Anterior cingulate cortex (tissue), 58 donors: ENCODE data around the gene SLIT3.

ENCODE experiments used
- DNase-seq, 58 donors: peaks; one replicate each; lab custom pipeline; 2025; lab: John Stamatoyannopoulos, UW

The SLIT3 gene

DNA sequence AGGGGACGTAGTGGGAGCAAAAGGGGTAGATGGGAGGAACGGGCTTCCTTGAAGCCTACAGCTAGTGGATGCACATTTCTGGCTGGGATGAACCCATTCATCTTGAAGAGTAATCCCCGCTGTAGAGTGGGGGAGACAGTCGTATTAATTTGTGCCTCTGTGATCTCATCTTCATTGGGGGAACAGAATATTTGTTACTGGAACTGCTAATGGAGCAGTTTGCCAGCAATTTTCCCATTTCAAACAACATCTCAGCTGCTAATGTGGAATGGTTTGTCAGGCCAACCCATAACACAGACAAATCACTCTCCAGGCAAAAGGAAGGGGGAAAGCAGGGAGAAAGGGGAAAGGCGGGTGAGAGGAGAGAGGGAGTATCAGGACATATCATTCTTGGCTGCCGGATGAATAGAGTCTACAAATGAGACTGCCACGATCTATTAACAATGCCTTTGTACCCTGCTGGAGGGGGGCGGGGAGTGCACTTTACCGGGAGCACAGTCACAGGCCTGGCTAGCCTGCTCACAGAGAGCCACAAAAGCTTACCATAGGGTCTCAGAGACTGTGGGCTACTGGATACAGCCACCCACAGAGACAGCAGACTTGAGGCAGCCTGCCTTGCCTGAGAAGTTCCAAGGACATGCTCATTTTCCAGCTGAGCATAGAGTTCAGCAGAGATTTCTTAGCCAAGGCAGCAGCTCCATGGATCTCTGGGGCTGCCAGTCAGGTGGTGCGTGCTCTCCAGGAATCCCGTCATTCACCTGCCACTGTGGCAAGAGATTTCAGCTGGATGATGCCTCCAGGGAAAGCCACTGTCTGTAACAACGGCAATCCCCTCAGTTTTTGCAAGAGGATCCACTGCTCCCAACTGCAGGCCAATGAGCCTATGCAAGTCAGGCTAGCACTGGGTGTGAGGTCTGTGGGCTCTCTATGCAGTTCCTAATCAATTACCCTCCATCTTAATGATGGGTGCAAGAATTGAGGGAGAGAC, 504.1 kb downstream of the SLIT3 start:
- peak in 23 of 58 donors; percentile 15 to 71 (median 38) for DNase-seq

GRCh38 chr5:168796000-168796399, 504.9 kb downstream of the SLIT3 start:
- DNase-seq = no peak

DNA sequence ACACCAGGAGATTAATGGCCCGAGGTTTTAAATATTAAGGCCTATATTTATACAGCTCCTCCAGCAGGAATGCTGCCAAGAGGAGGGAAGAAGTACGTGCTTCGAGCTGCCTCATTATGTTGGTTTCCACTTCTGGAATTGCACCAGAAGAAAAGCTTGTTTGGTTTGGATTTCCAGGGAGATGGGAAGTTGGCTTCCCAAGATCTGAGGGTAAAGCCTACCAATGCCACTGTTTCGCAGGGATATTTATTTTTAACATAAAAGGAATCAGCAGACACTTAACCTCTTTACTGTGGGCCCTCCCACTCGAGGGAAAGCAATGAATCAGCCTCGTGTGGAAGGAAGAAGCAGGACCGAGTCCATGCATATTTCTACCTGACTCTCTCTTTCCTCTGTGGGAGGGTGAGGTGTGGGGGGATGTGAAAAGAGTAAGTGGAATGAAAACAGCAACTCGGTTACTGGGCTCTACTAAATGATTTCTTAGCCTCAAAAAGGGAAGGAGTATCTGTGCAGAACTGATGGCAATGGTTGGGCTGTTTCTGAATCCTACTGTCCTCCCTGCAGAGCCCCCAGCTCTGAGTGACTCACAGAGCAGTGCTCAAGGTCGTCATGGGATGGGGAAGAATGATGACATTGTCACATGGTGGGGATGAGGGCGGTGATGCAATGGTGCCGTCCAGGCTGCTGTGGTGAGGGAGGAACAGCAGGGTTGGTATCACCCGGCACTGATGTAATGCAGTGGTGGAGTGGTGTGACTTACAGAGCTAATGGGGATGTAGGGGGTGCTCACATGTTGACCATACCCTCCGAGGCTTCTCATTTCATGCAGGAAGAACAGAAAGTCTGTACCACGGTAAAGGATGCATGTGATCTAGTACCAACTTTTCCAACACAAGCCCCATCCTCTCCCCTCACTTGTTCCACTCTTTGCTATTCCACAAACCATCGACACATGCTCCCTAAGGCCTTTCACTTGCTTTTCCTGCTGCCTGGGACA, 506.8 kb downstream of the SLIT3 start:
- peak in 17 of 58 donors; percentile 7 to 67 (median 33) for DNase-seq

GRCh38 chr5:168792678-168793077, 508.3 kb downstream of the SLIT3 start:
- no peak for DNase-seq

DNA sequence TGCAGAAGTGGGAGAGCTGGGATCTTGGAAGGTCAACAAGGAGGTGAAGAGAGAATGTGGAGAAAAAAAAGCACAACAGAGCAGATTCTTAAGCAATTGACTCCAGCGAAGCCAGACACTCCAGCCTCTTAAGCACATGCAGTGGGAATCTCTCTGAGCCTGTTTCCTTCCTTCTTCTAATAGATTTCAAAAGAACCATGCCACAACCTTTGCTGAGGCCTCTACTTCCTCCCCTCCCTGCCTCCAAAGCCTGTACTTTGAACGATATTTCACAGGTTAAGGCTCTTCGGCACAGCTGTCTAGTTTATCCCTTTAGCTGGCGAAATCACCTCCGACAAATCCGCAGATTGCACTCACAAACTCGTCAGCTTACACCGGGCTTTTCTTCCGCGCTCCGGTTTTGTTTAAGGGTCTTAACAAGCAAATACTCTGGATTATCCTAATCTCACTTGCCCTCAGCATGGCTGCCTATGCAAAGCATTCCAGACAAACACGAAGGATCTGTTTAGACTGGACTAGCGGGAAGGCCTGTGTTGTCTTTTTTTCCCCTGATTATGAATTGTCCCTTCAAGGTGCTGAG, 510.2 kb downstream of the SLIT3 start:
- DNase-seq = no peak

DNA sequence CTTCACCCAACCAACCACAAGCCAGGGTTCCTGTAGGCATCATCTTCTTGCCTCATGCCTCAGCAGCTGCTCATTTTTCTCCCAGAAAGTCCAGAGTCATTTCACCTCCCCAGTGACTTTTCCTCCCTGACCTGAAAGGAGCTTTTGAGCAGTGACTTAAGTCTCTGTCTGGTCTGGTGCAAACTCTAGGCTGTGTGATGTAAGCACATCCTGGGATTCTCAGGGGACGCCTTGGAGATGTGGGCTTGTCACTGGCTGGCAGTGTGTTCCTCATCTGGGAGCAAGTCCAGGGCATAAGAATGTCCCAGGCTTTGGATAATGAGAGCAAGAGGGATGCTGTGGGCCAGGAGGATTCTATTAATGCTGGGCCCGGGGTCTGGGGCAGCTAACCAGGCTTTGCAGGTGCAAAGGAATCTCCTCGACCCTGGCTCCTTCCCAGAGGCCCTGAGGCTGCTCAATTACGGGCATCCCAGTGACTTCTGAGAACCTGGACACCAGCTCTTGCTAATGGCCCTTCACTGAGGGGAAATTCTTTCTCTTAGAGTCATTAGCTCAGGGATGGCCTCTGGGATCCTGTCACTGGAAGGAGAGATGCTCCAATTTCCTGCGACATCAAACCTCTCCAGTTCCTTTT, 510.8 kb downstream of the SLIT3 start:
- DNase-seq = no peak

- DNase-seq = no peak
Measured at GRCh38 chr5:168788786-168789185, 512.2 kb downstream of the SLIT3 start.

GRCh38 chr5:168788107-168788506, 512.8 kb downstream of the SLIT3 start:
- DNase-seq = no peak

DNA sequence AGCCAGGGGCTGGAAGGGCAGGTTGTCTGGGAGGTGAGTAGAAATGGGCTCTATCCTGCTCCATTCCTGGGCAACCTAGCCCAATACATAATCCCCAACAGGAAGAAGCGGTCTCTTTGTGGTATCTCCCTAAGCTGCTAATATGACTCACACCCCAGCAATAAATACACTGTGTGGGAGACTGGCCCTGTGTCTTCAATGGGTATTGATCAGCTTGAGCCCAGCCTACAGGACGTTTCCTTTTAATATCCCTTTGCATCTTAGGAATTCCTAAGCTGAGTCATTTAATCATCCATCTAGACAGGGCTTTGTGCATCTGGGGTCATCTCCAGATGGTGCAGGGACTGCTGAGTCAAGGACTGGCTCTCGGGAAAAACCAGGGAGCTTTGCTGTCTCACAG, 514.8 kb downstream of the SLIT3 start:
- no peak for DNase-seq

GRCh38 chr5:168784454-168784853, 516.5 kb downstream of the SLIT3 start:
- DNase-seq = no peak

DNA sequence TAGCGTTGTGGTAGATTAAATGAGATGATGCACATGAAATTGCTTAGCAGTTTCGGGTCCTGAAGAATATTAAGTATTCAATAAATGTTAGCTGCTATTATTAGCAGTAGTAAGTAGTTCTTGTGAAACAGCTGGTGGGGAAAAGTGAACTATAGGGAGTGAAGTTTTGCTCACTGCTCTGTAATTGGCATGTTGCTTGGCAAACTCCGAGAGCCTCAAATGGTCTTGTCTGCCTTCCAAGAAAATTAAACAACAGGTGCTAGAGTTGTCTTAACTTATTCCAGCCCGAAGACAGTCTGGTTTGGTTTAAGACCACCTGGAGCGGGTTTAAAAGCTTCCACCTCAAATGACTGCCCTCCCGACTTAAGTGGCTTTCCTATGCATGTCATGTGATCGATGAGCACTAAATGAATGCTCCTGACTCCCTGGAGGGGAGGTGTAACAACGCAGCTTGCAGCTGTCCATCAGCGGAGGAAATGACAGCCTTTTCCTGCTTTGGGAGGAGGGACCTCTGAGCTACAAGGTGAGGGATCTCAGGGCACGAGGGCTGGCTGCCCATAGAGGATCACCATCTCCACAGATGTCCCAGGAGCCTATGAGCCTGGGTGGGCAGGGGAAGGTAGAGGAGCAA, 518.9 kb downstream of the SLIT3 start:
- no peak for DNase-seq

DNA sequence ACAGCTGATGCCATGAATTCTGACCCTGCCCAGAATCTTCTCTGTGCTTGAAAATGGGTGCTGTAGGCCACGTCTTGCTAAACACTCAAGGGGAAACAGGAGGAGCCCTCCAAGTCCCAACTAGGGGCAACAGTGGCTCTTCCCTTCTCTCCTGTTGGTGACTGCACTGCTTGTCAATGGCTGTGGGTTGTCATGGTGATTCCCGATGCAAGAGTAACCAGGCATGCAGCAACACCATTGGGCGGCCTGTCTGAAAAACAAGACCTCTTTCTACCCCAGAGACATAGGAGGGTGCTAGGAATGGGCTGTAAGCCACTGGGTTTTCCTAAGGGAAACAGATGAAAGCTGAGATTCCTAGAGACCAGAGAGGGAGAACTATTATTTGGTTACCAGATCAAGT, 520.1 kb downstream of the SLIT3 start:
- no peak for DNase-seq

DNA sequence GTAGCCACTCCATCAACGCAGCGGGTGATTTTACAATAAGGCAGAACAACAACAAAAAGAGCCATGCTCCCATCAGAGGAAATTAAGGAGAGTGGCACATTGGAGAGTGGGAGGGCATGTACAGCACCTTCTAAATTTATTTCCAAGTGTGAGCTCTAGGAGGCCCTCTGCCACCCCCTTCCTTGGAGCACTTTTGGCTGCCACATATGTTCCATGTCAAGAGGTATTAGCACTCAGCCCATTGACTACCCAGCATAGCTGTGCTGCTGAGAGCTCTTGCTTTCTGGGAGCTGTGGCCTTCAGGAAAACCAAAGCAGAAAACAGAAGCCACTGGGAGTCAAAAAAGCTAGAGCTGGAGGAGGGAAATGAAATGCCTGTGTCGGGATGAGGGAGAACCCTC, 521.6 kb downstream of the SLIT3 start:
- DNase-seq = peak in 3 of 58 donors; percentile 12 to 36 (median 13)

DNA sequence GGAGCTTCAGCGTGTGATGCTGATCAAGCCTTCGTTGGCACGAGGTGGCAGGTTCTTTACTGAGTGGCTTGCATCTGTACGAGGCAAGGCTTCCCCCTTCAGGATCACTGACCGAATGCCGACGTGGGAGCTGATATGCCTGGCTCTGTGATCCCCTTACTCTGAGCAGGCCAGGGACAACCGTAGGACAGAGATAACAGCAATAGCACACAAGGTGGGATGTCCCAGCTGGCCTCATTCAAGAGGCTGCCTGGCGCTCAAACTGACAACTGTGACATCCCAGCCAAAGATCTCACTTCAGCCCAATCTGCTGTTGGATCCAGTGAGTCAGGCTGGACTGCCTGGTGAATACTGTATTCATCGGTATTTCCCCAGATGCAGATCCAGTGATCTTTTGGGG, 522.4 kb downstream of the SLIT3 start:
- no peak for DNase-seq

DNA sequence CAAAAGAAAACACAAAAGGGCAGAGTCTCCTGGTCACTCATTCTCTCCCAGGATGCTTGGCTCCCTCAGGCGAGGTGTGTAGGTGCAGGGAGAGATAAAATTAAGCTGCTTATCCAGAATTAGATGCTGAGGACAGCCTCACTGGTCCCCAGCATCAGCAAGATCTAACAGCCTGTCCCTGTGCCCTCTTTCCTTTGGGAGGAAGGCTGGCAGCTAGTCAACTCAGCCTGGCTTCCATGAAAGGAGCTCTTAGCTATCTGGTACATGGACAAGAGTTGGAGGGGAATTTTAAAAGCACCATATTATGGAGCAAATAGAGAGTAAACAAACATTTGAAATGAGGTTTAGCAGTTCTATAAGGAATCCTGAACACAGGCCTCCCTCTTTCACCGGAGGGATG, 523.3 kb downstream of the SLIT3 start:
- peak in 1 of 58 donors; percentile 18 for DNase-seq

GRCh38 chr5:168776070-168776469, 524.9 kb downstream of the SLIT3 start:
- no peak for DNase-seq

DNA sequence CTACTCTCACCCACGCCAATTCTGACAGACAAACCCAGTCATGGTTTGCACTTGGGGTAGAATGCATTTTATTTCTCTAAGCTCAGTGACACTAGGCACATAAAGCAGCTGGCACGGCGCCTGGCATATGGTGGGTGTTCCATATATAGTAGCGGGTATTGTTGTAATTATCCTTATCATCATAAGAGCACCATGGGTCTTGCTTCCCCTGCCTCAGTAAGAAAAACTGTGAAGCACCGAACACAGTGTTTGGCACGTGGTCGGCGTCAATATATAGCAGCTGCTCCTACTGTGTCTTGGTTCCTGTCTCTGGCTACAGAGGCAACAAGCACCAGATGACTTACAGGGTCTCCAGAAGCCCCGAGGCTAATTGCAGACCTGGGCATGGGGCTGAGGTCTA, 527.7 kb downstream of the SLIT3 start:
- DNase-seq = peak in 16 of 58 donors; percentile 3 to 46 (median 20)

GRCh38 chr5:168772316-168772961, 528.5 kb downstream of the SLIT3 start:
- no peak for DNase-seq

DNA sequence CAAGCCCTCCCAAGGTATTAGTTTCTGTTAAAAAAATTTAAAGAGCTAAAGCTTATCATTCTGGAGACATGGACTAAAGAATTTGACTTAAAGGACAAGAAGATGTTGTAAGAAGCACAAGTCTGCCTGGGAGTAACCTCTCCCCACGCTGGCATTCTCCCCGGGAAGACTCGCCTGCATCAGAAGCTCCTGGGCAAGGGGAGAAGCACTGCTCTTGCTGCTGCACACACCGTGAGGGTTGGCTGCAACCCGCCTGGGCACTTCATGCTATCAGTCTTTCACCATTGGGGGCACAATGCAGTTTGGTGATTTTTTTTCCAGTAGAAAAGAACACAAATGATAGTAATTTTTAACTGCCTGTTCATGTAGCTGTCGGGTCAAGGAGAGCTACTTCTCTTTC, 529.3 kb downstream of the SLIT3 start:
- DNase-seq = no peak
